Measurements from ENCODE around the gene NEK1. TPM values are rescaled to one million over a fixed set of nuclear protein-coding genes. Genes with fewer than 3 reads are reported as not detected.

The NEK1 gene
- total and polyA plus RNA-seq, 8 donors, result 1.2 to 28.6 (median 5.5) TPM

GRCh38 chr4:169362607-169363006 is 249.8 kb downstream of the NEK1 start:
- Histone ChIP-seq H3K4me1 (no peaks in the 10 kb centered on the region), H3K27me3 (no peaks in the 10 kb centered on the region), H3K4me3 (no peak overlapping the region), H3K27ac (no peak overlapping the region), H3K9me3 (peaks cover 0 to 14% (median 10%) of the 10 kb centered on the region in 4 donors), H3K36me3 (no peaks in the 10 kb centered on the region)
- no peak for TF ChIP-seq EP300 (IDR thresholded peaks at IDR 0.05)
- TF ChIP-seq POLR2A (IDR thresholded peaks at IDR 0.05), result no peak
- no peak for TF ChIP-seq POLR2AphosphoS5 (IDR thresholded peaks at IDR 0.05)
- no peak for TF ChIP-seq CTCF (IDR thresholded peaks at IDR 0.05)
- peak in 1 of 2 donors; percentile 12 for DNase-seq
- intact Hi-C loops (cut with DNase I; ENCODE audit: low total_unique reads), result no loop called here
- WGBS, 5 donors, result 60 to 70% (median 63%) methylated on average over 6 of the region's 6 CpGs

GRCh38 chr4:169361756-169362155 is 250.6 kb downstream of the NEK1 start:
- intact Hi-C loops (cut with DNase I; ENCODE audit: low total_unique reads), result no loop called here
- Histone ChIP-seq H3K9me3 (peaks cover 0 to 9% (median 4%) of the 10 kb centered on the region in 4 donors), H3K36me3 (no peaks in the 10 kb centered on the region), H3K4me3 (no peak overlapping the region), H3K27me3 (no peaks in the 10 kb centered on the region), H3K27ac (no peak overlapping the region), H3K4me1 (no peaks in the 10 kb centered on the region)
- no peak for DNase-seq
- no peak for TF ChIP-seq CTCF (IDR thresholded peaks at IDR 0.05)
- no peak for TF ChIP-seq EP300 (IDR thresholded peaks at IDR 0.05)
- TF ChIP-seq POLR2A (IDR thresholded peaks at IDR 0.05), result no peak
- no peak for TF ChIP-seq POLR2AphosphoS5 (IDR thresholded peaks at IDR 0.05)
- WGBS, 5 donors, result 53 to 72% (median 65%) methylated on average over 3 of the region's 3 CpGs

GRCh38 chr4:169359961-169360360 is 252.4 kb downstream of the NEK1 start:
- 78 to 94% (median 84%) methylated on average over 3 of the region's 3 CpGs for WGBS, 5 donors
- Histone ChIP-seq H3K4me3 (no peak overlapping the region), H3K36me3 (no peaks in the 10 kb centered on the region), H3K4me1 (no peaks in the 10 kb centered on the region), H3K9me3 (no peaks in the 10 kb centered on the region), H3K27me3 (no peaks in the 10 kb centered on the region), H3K27ac (no peak overlapping the region)
- DNase-seq, result no peak
- intact Hi-C loops (cut with DNase I; ENCODE audit: low total_unique reads), result no loop called here
- TF ChIP-seq CTCF (IDR thresholded peaks at IDR 0.05), result no peak

GRCh38 chr4:169352360-169352759 is 260.0 kb downstream of the NEK1 start:
- H3K27me3 ChIP-seq, result no peaks in the 10 kb centered on the region
- no peaks in the 10 kb centered on the region for H3K36me3 ChIP-seq
- WGBS, 5 donors, result 46 to 61% (median 53%) methylated on average over 3 of the region's 3 CpGs
- intact Hi-C loops (cut with DNase I; ENCODE audit: low total_unique reads), result no loop called here
- peak overlapping the region in 4 of 5 donors; percentile 3 to 74 (median 56) for H3K27ac ChIP-seq
- no peaks in the 10 kb centered on the region for H3K9me3 ChIP-seq
- H3K4me3 ChIP-seq, result no peak overlapping the region
- H3K4me1 ChIP-seq, result peaks cover 0 to 14% (median 9%) of the 10 kb centered on the region in 4 donors
- DNase-seq, result no peak
- TF ChIP-seq EP300 (IDR thresholded peaks at IDR 0.05) (no peak), CTCF (IDR thresholded peaks at IDR 0.05) (no peak), POLR2A (IDR thresholded peaks at IDR 0.05) (no peak), POLR2AphosphoS5 (IDR thresholded peaks at IDR 0.05) (no peak)

Measured in stomach (tissue), 9 donors.